RWPE2 (cell line): ENCODE measurements around the gene ADAMTSL1.
"Not testable (repeated sequence)": the region's sequence is repeated elsewhere in the genome, so short reads cannot be mapped to it uniquely, and the experiment has no call there.

Source experiments
- ATAC-seq: fragments of 200-7000 bp; cut with Tn5 transposase; 3 replicates; pipeline ENCODE4 v1.9.1; 2021; ENCODE audit warnings: low read depth
- DNase-seq: peaks from one replicate; pipeline ENCODE4 v3.0.0-alpha.2; 2020; ENCODE audit warnings: low spot score
- H3K27ac ChIP-seq: fragments of 450-650 bp; 2 replicates; pipeline ENCODE4 v1.5.1; 2017; ENCODE audit warnings: mild to moderate bottlenecking; ENCODE audit not compliant: poor library complexity, severe bottlenecking
- H3K27me3 ChIP-seq: fragments of 250-450 bp; sonication (Bioruptor Pico); 2 replicates; pipeline ENCODE4 v1.5.1; 2021; ENCODE audit warnings: mild to moderate bottlenecking, moderate library complexity; ENCODE audit not compliant: insufficient read depth, poor library complexity, severe bottlenecking
- H3K36me3 ChIP-seq: fragments of 250-450 bp; sonication (Bioruptor Pico); 2 replicates; pipeline ENCODE4 v1.5.1; 2020; ENCODE audit warnings: low read depth, mild to moderate bottlenecking, moderate library complexity
- H3K4me1 ChIP-seq: fragments of 250-450 bp; sonication (Bioruptor Pico); 2 replicates; pipeline ENCODE4 v1.5.1; 2021; ENCODE audit warnings: mild to moderate bottlenecking, moderate library complexity; ENCODE audit not compliant: insufficient read depth, poor library complexity, severe bottlenecking
- H3K4me3 ChIP-seq: fragments of 250-450 bp; sonication (Bioruptor Pico); 2 replicates; pipeline ENCODE4 v1.5.1; 2021; ENCODE audit warnings: mild to moderate bottlenecking, moderate library complexity; ENCODE audit not compliant: severe bottlenecking
- H3K9me3 ChIP-seq: fragments of 250-450 bp; sonication (Bioruptor Pico); 2 replicates; pipeline ENCODE4 v1.5.1; 2021; ENCODE audit warnings: mild to moderate bottlenecking, moderate library complexity; ENCODE audit not compliant: severe bottlenecking
- TF ChIP-seq, protein P1 (sequence below): fragments of 450-650 bp; IDR thresholded peaks from one replicate; pipeline ENCODE4 v1.5.1; 2017; ENCODE audit warnings: mild to moderate bottlenecking, moderate library complexity; ENCODE audit not compliant: poor library complexity, severe bottlenecking

The ADAMTSL1 gene

DNA sequence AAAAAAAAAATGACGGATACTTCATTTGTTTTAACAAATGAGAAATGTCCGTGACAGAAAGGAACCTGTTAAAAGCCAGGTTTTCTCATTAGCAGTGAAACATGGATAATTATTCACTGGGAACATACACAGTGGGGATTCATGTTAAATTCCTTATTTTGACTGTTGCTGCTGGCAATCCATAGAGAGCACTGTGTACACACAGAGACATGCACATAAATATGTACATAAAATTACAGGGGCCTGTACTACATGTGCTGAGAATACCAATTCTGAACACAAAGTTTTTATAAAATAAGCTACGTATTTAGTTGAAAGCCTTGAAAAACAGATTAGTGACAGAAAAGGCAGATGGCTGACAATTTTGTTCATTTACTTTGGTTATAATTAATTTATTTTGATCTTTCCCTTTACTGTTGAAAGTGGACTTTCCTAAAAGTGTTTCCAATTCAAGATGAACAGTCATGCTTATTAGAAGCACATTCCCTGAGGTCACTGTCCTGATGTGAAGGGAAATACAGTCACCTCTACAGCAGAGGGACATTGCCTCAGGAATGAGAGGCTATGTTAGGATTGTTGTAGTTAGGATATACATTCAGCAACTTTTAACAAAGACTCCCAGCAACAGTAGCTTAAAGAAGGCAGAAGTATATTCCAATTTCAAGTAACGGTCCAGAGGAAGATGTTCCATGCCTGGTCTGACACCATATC, 392.3 kb downstream of the ADAMTSL1 start:
- TF ChIP-seq, protein P1, sequence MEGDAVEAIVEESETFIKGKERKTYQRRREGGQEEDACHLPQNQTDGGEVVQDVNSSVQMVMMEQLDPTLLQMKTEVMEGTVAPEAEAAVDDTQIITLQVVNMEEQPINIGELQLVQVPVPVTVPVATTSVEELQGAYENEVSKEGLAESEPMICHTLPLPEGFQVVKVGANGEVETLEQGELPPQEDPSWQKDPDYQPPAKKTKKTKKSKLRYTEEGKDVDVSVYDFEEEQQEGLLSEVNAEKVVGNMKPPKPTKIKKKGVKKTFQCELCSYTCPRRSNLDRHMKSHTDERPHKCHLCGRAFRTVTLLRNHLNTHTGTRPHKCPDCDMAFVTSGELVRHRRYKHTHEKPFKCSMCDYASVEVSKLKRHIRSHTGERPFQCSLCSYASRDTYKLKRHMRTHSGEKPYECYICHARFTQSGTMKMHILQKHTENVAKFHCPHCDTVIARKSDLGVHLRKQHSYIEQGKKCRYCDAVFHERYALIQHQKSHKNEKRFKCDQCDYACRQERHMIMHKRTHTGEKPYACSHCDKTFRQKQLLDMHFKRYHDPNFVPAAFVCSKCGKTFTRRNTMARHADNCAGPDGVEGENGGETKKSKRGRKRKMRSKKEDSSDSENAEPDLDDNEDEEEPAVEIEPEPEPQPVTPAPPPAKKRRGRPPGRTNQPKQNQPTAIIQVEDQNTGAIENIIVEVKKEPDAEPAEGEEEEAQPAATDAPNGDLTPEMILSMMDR, result no peak
- Histone ChIP-seq H3K27ac (no peak overlapping the region), H3K36me3 (no peaks in the 10 kb centered on the region), H3K4me3 (no peak overlapping the region), H3K4me1 (no peaks in the 10 kb centered on the region), H3K9me3 (peaks cover 1% of the 10 kb centered on the region), H3K27me3 (no peaks in the 10 kb centered on the region)
- DNase-seq, result no peak
- no peak for ATAC-seq

DNA sequence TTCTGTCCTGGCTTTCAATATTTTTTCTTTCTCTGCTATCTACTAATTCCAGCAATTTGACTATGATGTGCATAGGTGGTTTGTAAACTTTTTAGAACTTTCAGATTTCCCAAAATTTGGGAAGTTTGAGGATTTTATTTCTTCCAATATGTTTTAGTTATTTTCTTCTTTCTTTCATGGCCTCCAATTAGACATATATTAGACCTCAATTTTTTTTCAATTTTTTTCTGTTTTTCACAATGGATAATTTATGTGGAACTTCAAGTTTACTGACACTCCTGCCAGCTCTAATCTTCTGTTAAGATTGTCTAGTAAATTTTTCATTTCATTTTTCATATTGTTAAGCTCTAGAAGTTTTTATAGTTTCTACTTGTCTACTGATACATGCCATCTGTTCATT, 395.8 kb downstream of the ADAMTSL1 start:
- no peak for ATAC-seq

DNA sequence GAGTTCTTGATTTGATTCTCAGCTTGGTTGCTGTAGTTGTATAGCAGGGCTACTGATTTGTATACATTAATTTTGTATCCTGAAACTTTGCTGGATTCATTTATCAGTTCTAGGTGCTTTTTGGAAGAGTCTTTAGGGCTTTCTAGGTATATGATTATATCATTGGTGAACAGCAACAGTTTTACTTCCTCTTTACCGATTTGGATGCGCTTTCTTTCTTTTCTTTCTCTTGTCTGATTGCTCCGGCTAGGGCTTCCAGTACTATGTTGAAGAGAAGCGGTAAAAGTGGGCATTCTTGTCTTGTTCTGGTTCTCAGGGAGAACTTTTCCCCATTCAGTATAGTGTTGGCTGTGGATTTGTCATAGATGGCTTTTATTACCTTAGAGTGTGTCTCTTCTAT, 400.1 kb downstream of the ADAMTSL1 start:
- no peak overlapping the region for H3K27ac ChIP-seq
- H3K4me3 ChIP-seq, result no peak overlapping the region
- peaks cover 1% of the 10 kb centered on the region for H3K9me3 ChIP-seq
- H3K27me3 ChIP-seq, result no peaks in the 10 kb centered on the region
- TF ChIP-seq, protein P1, result no peak
- ATAC-seq, result no peak
- no peaks in the 10 kb centered on the region for H3K36me3 ChIP-seq
- no peak for DNase-seq
- H3K4me1 ChIP-seq, result no peaks in the 10 kb centered on the region

More for the DNA sequence above, 395.8 kb downstream of the ADAMTSL1 start:
- Histone ChIP-seq H3K36me3 (no peaks in the 10 kb centered on the region), H3K4me1 (no peaks in the 10 kb centered on the region), H3K4me3 (no peak overlapping the region), H3K27ac (no peak overlapping the region), H3K9me3 (peaks cover 1% of the 10 kb centered on the region), H3K27me3 (no peaks in the 10 kb centered on the region)
- TF ChIP-seq, protein P1, result no peak
- no peak for DNase-seq

DNA sequence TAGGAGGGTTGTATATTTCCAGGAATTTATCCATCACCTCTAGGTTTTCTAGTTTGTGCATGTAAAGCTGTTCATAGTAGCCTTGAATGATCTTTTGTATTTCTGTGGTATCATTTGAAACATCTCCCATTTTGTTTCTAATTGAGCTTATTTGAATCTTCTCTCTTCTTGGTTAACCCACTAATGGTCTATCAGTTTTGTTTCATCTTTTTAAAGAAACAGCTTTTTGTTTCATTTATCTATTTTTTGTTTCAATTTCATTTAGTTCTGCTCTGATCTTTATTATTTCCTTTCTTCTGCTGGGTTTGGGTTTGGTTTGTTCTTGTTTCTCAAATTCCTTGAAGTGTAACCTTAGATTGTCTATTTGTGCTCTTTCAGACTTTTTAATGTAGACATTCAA, 401.0 kb downstream of the ADAMTSL1 start:
- H3K4me1 ChIP-seq, H3K9me3 ChIP-seq, DNase-seq, ATAC-seq, H3K27me3 ChIP-seq, H3K36me3 ChIP-seq, H3K4me3 ChIP-seq, H3K27ac ChIP-seq: not testable (repeated sequence)

DNA sequence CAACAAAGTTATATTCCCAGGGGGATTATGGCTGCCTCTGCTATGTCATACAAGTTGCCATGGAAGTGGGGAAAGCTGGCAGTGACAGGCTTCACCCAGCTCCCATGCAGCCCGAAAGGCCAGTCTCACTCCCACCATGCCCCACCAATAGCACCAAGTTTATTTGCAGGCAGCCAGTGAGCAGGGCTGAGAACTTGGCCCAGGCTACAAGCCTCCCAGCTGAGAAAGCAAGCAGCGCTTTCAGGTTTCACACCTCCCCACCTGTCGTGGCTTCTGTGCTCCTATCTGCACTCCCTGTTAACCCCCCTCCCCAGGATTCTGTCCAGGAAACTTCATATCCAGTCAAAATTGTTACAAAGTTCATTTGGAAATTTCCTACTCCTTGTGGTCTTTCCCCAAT, 404.0 kb downstream of the ADAMTSL1 start:
- DNase-seq (no peak), ATAC-seq (no peak)
- Histone ChIP-seq H3K27me3 (no peaks in the 10 kb centered on the region), H3K9me3 (no peaks in the 10 kb centered on the region), H3K4me1 (no peaks in the 10 kb centered on the region), H3K36me3 (no peaks in the 10 kb centered on the region), H3K4me3 (no peak overlapping the region), H3K27ac (no peak overlapping the region)
- TF ChIP-seq, protein P1, result no peak
